BLaER1 (cell line): ENCODE results near the gene SYT12.

ENCODE experiments used
- H3K27ac ChIP-seq: shearing (Covaris generic); formaldehyde crosslinking; 2 replicates; pipeline ENCODE4 v1.8.1; 2022
- H3K27me3 ChIP-seq: shearing (Covaris generic); formaldehyde crosslinking; 2 replicates; pipeline ENCODE4 v1.8.1; 2022
- H3K36me3 ChIP-seq: shearing (Covaris generic); formaldehyde crosslinking; 2 replicates; pipeline ENCODE4 v1.8.1; 2022
- H3K4me1 ChIP-seq: shearing (Covaris generic); formaldehyde crosslinking; 2 replicates; pipeline ENCODE4 v1.8.1; 2022
- H3K4me2 ChIP-seq: shearing (Covaris generic); formaldehyde crosslinking; 2 replicates; pipeline ENCODE4 v1.8.1; 2022
- H3K4me3 ChIP-seq: shearing (Covaris generic); formaldehyde crosslinking; 2 replicates; pipeline ENCODE4 v1.8.1; 2022
- H3K9ac ChIP-seq: shearing (Covaris generic); formaldehyde crosslinking; 2 replicates; pipeline ENCODE4 v1.8.1; 2022
- H3K9me3 ChIP-seq: shearing (Covaris generic); formaldehyde crosslinking; 2 replicates; pipeline ENCODE4 v1.8.1; 2022
- H4K20me1 ChIP-seq: shearing (Covaris generic); formaldehyde crosslinking; 2 replicates; pipeline ENCODE4 v1.8.1; 2022
- Cebpa-rat ChIP-seq: shearing (Covaris generic); IDR thresholded peaks from 2 replicates; pipeline ENCODE4 v1.8.1; 2022

SYT12 gene

GRCh38 chr11:67026941-67027340 is 4.0 kb downstream of the SYT12 start:
- TF ChIP-seq Cebpa-rat = no peak
- Histone ChIP-seq H3K27ac (no peak overlapping the region), H3K36me3 (no peaks in the 10 kb centered on the region), H3K4me1 (peaks cover 55% of the 10 kb centered on the region), H3K9me3 (no peaks in the 10 kb centered on the region), H3K27me3 (peaks cover 52% of the 10 kb centered on the region), H3K9ac (no peak overlapping the region), H4K20me1 (peaks cover 39% of the 10 kb centered on the region), H3K4me3 (no peak overlapping the region), H3K4me2 (no peak overlapping the region)

GRCh38 chr11:67027483-67027930 is 4.6 kb downstream of the SYT12 start:
- Histone ChIP-seq H3K9me3 (no peaks in the 10 kb centered on the region), H3K9ac (no peak overlapping the region), H3K4me2 (peak overlapping the region; percentile 77), H3K27ac (no peak overlapping the region), H3K4me3 (no peak overlapping the region), H3K4me1 (peaks cover 55% of the 10 kb centered on the region), H4K20me1 (peaks cover 39% of the 10 kb centered on the region), H3K36me3 (no peaks in the 10 kb centered on the region), H3K27me3 (peaks cover 46% of the 10 kb centered on the region)
- no peak for TF ChIP-seq Cebpa-rat

- Histone ChIP-seq H4K20me1 (peaks cover 38% of the 10 kb centered on the region), H3K4me2 (peak overlapping the region; percentile 77), H3K9ac (no peak overlapping the region), H3K27me3 (peaks cover 41% of the 10 kb centered on the region), H3K4me1 (peaks cover 55% of the 10 kb centered on the region), H3K4me3 (no peak overlapping the region), H3K9me3 (no peaks in the 10 kb centered on the region), H3K27ac (no peak overlapping the region), H3K36me3 (no peaks in the 10 kb centered on the region)
- TF ChIP-seq Cebpa-rat = no peak
These were observed 5.1 kb downstream of the SYT12 start for GRCh38 chr11:67027943-67028542.

GRCh38 chr11:67029146-67029545 is 6.2 kb downstream of the SYT12 start:
- no peaks in the 10 kb centered on the region for H3K36me3 ChIP-seq
- no peak overlapping the region for H3K9ac ChIP-seq
- TF ChIP-seq Cebpa-rat = no peak
- peaks cover 44% of the 10 kb centered on the region for H3K4me1 ChIP-seq
- no peak overlapping the region for H3K4me2 ChIP-seq
- H3K27me3 ChIP-seq = peaks cover 30% of the 10 kb centered on the region
- H3K27ac ChIP-seq = no peak overlapping the region
- peaks cover 27% of the 10 kb centered on the region for H4K20me1 ChIP-seq
- no peak overlapping the region for H3K4me3 ChIP-seq
- no peaks in the 10 kb centered on the region for H3K9me3 ChIP-seq

- no peak overlapping the region for H3K9ac ChIP-seq
- H3K4me3 ChIP-seq = no peak overlapping the region
- H3K9me3 ChIP-seq = no peaks in the 10 kb centered on the region
- H3K4me1 ChIP-seq = peaks cover 30% of the 10 kb centered on the region
- TF ChIP-seq Cebpa-rat = no peak
- no peaks in the 10 kb centered on the region for H3K36me3 ChIP-seq
- peak overlapping the region; percentile 35 for H3K4me2 ChIP-seq
- no peak overlapping the region for H3K27ac ChIP-seq
- H3K27me3 ChIP-seq = peaks cover 11% of the 10 kb centered on the region
- H4K20me1 ChIP-seq = peaks cover 9% of the 10 kb centered on the region; the same call in 1 of the 2 replicates
These were observed 8.0 kb downstream of the SYT12 start for GRCh38 chr11:67030976-67031375.

- H3K27ac ChIP-seq = no peak overlapping the region
- H3K4me1 ChIP-seq = peaks cover 30% of the 10 kb centered on the region
- H3K27me3 ChIP-seq = peaks cover 2% of the 10 kb centered on the region; the same call in 1 of the 2 replicates
These were observed 9.0 kb downstream of the SYT12 start for GRCh38 chr11:67031791-67032561.

GRCh38 chr11:67032830-67033551 is 10.1 kb downstream of the SYT12 start:
- Histone ChIP-seq H3K4me1 (peaks cover 23% of the 10 kb centered on the region), H3K4me2 (no peak overlapping the region)

More at GRCh38 chr11:67031791-67032561, 9.0 kb downstream of the SYT12 start:
- no peaks in the 10 kb centered on the region for H3K36me3 ChIP-seq
- no peak overlapping the region for H3K9ac ChIP-seq
- 0 out of 2 replicates have a peak, but pooled peaks cover 6% of the 10 kb centered on the region for H4K20me1 ChIP-seq
- no peaks in the 10 kb centered on the region for H3K9me3 ChIP-seq
- no peak for TF ChIP-seq Cebpa-rat
- no peak overlapping the region for H3K4me3 ChIP-seq
- H3K4me2 ChIP-seq = no peak overlapping the region

GRCh38 chr11:67033661-67034166 is 10.8 kb downstream of the SYT12 start:
- H3K9ac ChIP-seq = no peak overlapping the region
- H4K20me1 ChIP-seq = no peaks in the 10 kb centered on the region
- H3K27me3 ChIP-seq = no peaks in the 10 kb centered on the region
- TF ChIP-seq Cebpa-rat = no peak; the same call in 1 of the 2 replicates
- no peak overlapping the region for H3K4me3 ChIP-seq
- no peak overlapping the region for H3K4me2 ChIP-seq
- peaks cover 16% of the 10 kb centered on the region for H3K4me1 ChIP-seq
- no peaks in the 10 kb centered on the region for H3K36me3 ChIP-seq
- no peaks in the 10 kb centered on the region for H3K9me3 ChIP-seq
- H3K27ac ChIP-seq = no peak overlapping the region

More at GRCh38 chr11:67032830-67033551, 10.1 kb downstream of the SYT12 start:
- Histone ChIP-seq H3K9ac (no peak overlapping the region), H4K20me1 (no peaks in the 10 kb centered on the region), H3K27me3 (no peaks in the 10 kb centered on the region), H3K36me3 (no peaks in the 10 kb centered on the region), H3K27ac (no peak overlapping the region), H3K4me3 (no peak overlapping the region), H3K9me3 (no peaks in the 10 kb centered on the region)
- no peak for TF ChIP-seq Cebpa-rat

GRCh38 chr11:67034350-67034749 is 11.4 kb downstream of the SYT12 start:
- no peak overlapping the region for H3K4me2 ChIP-seq
- H3K27me3 ChIP-seq = no peaks in the 10 kb centered on the region
- no peak overlapping the region for H3K27ac ChIP-seq

More at GRCh38 chr11:67034350-67034749, 11.4 kb downstream of the SYT12 start:
- no peaks in the 10 kb centered on the region for H3K36me3 ChIP-seq
- no peak overlapping the region for H3K4me3 ChIP-seq
- no peak overlapping the region for H3K9ac ChIP-seq
- TF ChIP-seq Cebpa-rat = no peak
- H3K4me1 ChIP-seq = peaks cover 16% of the 10 kb centered on the region
- no peaks in the 10 kb centered on the region for H3K9me3 ChIP-seq
- no peaks in the 10 kb centered on the region for H4K20me1 ChIP-seq
